Loucy (cell line): ENCODE measurements around the gene CASKIN2.

Experiments
- H2AFZ ChIP-seq: fragments of 200-600 bp; sonication (generic); 2 replicates; pipeline ENCODE4 v1.6.0; 2016; ENCODE audit warnings: antibody characterized with exemption, mild to moderate bottlenecking, low read length, moderate library complexity
- H3F3A ChIP-seq: fragments of 200-600 bp; 2 replicates; pipeline ENCODE4 v1.6.0; 2016; ENCODE audit warnings: antibody characterized with exemption, low read depth, mild to moderate bottlenecking
- H3K27me3 ChIP-seq: fragments of 200-600 bp; sonication (generic); 2 replicates; pipeline ENCODE4 v1.6.1; 2014; ENCODE audit warnings: low read length, mild to moderate bottlenecking; ENCODE audit not compliant: insufficient read depth, poor library complexity, severe bottlenecking
- H3K36me3 ChIP-seq: fragments of 200-600 bp; sonication (generic); 2 replicates; pipeline ENCODE4 v1.6.1; 2016; ENCODE audit warnings: low read length; ENCODE audit not compliant: insufficient read depth
- H3K4me1 ChIP-seq: fragments of 200-600 bp; sonication (generic); 2 replicates; pipeline ENCODE4 v1.5.1; 2014; ENCODE audit warnings: low read length, mild to moderate bottlenecking; ENCODE audit not compliant: insufficient read depth, poor library complexity, severe bottlenecking
- H3K4me2 ChIP-seq: fragments of 200-600 bp; sonication (generic); 2 replicates; pipeline ENCODE4 v1.6.0; 2014; ENCODE audit warnings: antibody characterized with exemption, low read length, low read depth, mild to moderate bottlenecking; ENCODE audit not compliant: poor library complexity, severe bottlenecking
- H3K4me3 ChIP-seq: fragments of 200-600 bp; sonication (generic); 2 replicates; pipeline ENCODE4 v1.5.1; 2014; ENCODE audit warnings: low read length, mild to moderate bottlenecking, mixed read lengths; ENCODE audit not compliant: poor library complexity, severe bottlenecking
- H3K79me2 ChIP-seq: fragments of 200-600 bp; sonication (generic); 2 replicates; pipeline ENCODE4 v1.6.1; 2014; ENCODE audit warnings: low read length; ENCODE audit not compliant: insufficient read depth
- H3K9ac ChIP-seq: fragments of 200-600 bp; sonication (generic); 2 replicates; pipeline ENCODE4 v1.6.0; 2014; ENCODE audit warnings: mild to moderate bottlenecking, low read depth, low read length, moderate library complexity; ENCODE audit not compliant: poor library complexity, severe bottlenecking
- H3K9me2 ChIP-seq: fragments of 200-600 bp; sonication (generic); replicated peaks from 2 replicates; pipeline ENCODE4 v1.6.1; 2016; ENCODE audit warnings: low read depth, low read length, mixed read lengths
- H3K9me3 ChIP-seq: fragments of 200-600 bp; sonication (generic); 2 replicates; pipeline ENCODE4 v1.6.1; 2014; ENCODE audit warnings: mild to moderate bottlenecking, antibody characterized with exemption, low read length, low read depth; ENCODE audit not compliant: insufficient read depth
- H4K20me1 ChIP-seq: fragments of 200-600 bp; sonication (generic); 2 replicates; pipeline ENCODE4 v1.6.0; 2014; ENCODE audit warnings: antibody characterized with exemption, low read length, mild to moderate bottlenecking; ENCODE audit not compliant: insufficient read depth, poor library complexity, severe bottlenecking
- EZH2phosphoT487 ChIP-seq: fragments of 200-600 bp; IDR thresholded peaks from 2 replicates; pipeline ENCODE4 v1.6.1; 2018; ENCODE audit warnings: antibody characterized with exemption, mild to moderate bottlenecking, moderate library complexity, borderline replicate concordance
- TF ChIP-seq, protein P1 (sequence below): fragments of 200-600 bp; sonication (generic); conservative IDR thresholded peaks from 2 replicates; pipeline ENCODE4 v1.5.1; 2014; ENCODE audit warnings: mild to moderate bottlenecking, antibody characterized with exemption, low read length

CASKIN2 gene

DNA sequence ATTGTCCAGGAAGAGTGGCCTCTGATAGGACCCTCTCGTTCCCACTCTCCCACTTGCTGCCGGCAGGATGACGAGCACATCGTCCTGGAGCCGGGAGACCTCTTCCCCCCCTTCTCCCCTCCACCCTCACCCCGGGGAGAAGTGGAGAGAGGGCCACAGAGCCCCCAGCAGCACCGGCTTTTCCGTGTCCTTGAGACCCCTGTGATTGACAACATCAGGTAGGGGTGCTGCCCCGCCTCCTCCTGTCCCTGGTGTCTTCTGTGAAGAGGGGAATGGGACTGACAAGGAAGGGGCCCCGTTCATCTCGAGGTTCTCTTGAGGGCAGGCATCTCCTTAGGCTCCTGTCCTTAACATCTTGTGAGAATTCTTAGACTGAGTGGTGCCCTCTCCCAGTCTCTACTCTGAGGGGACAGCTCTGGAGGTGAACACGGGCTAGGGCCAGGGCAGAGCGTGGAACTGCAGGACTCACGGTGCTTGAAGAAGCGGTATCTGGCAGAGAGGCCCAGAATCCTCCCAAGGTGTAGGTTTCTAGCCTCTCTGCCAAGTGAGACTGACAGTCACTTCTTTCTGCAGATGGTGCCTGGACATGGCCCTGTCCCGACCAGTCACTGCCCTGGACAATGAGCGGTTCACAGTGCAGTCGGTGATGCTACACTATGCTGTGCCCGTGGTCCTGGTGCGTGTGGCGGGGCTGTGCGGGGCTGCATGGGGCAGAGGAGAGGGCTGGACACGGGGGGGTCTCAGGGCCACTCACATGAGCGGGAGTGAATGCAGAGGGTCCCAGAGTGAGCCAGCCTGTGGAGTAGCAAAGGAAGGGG lies 26.4 kb downstream of the CASKIN2 start:
- Histone ChIP-seq H3K9ac (no peak overlapping the region), H3K9me3 (no peaks in the 10 kb centered on the region), H3K4me1 (peaks cover 13% of the 10 kb centered on the region), H2AFZ (no peak overlapping the region), H3K4me2 (no peak overlapping the region), H3K79me2 (no peaks in the 10 kb centered on the region), H3F3A (no peaks in the 10 kb centered on the region), H3K27me3 (no peaks in the 10 kb centered on the region), H3K9me2 (no peaks in the 10 kb centered on the region), H3K4me3 (no peak overlapping the region), H3K36me3 (peaks cover 24% of the 10 kb centered on the region; the same call in 1 of the 2 replicates), H4K20me1 (no peaks in the 10 kb centered on the region)
- no peak for TF ChIP-seq EZH2phosphoT487
- TF ChIP-seq, protein P1, sequence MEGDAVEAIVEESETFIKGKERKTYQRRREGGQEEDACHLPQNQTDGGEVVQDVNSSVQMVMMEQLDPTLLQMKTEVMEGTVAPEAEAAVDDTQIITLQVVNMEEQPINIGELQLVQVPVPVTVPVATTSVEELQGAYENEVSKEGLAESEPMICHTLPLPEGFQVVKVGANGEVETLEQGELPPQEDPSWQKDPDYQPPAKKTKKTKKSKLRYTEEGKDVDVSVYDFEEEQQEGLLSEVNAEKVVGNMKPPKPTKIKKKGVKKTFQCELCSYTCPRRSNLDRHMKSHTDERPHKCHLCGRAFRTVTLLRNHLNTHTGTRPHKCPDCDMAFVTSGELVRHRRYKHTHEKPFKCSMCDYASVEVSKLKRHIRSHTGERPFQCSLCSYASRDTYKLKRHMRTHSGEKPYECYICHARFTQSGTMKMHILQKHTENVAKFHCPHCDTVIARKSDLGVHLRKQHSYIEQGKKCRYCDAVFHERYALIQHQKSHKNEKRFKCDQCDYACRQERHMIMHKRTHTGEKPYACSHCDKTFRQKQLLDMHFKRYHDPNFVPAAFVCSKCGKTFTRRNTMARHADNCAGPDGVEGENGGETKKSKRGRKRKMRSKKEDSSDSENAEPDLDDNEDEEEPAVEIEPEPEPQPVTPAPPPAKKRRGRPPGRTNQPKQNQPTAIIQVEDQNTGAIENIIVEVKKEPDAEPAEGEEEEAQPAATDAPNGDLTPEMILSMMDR, result no peak

DNA sequence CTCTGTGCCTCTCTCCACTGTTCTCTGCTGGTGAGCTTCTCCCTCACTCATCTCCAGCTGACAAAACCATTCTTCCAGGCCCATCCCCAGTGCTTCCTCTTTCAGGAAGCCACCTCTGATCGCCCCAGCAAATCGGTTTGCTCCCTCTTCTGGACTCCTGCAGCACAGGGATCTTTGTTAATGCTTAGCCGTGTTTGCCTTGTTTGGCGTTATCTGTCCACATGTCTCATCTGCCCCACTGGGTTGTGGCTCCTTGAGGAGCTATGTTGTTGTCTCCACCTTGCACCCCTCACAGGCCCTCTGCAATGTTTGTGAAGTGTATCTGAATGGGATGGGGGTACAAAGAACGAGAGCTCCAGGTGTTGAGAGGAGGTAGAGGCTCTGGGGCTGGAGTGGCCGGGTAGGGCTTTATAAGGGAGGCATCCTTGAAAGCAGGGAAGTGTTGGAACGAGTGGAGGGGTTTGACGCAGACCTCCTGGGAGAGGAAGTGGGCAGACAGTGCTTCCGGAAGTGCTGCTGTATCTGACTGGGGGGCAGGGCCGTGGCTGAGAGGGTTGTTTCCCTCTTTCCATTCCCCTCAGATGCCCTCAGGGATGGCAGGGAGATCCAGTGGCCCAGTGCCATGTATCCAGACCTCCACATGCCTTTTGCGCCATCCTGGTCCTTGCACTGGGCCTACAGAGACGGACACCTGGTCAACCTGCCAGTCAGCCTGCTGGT lies 27.8 kb downstream of the CASKIN2 start:
- Histone ChIP-seq H3K79me2 (no peaks in the 10 kb centered on the region), H3K9ac (peak overlapping the region; percentile 70), H3K4me2 (peak overlapping the region; percentile 69), H3K27me3 (no peaks in the 10 kb centered on the region), H3K9me2 (no peaks in the 10 kb centered on the region), H3K9me3 (no peaks in the 10 kb centered on the region), H3K4me1 (peaks cover 13% of the 10 kb centered on the region), H3F3A (no peaks in the 10 kb centered on the region), H3K36me3 (peaks cover 10% of the 10 kb centered on the region; the same call in 1 of the 2 replicates), H3K4me3 (peak overlapping the region; percentile 58), H4K20me1 (no peaks in the 10 kb centered on the region), H2AFZ (0 out of 2 replicates have a peak overlapping the region, but pooled peaks have one; percentile 41)
- TF ChIP-seq, protein P1, result no peak
- no peak for TF ChIP-seq EZH2phosphoT487

DNA sequence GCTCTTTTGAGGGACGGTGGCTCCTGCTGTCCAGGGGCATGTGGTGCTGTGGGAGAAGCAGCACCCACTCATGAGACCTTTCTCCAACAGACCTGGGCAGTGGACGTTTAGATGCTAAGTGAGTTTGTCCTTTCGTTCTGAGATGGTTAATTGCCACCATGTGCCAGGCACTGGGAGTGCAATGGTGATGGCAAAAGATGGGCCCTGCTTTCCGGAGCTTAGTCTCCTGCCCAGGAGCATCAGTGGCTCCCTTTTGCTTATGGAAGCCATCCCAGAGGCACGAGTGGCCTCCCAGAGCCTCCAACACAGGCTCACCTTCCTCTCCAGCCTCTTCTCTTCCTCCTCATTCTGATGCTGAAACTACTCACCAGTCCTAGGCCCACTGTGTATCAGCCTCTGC lies 28.4 kb downstream of the CASKIN2 start:
- H3K9ac ChIP-seq, result peak overlapping the region; percentile 70
- H3K4me2 ChIP-seq, result peak overlapping the region; percentile 69
- peak overlapping the region; percentile 58 for H3K4me3 ChIP-seq

More for the DNA sequence above, 28.4 kb downstream of the CASKIN2 start:
- Histone ChIP-seq H3K9me2 (no peaks in the 10 kb centered on the region), H3K36me3 (peaks cover 4% of the 10 kb centered on the region; the same call in 1 of the 2 replicates), H3K4me1 (peaks cover 13% of the 10 kb centered on the region), H4K20me1 (no peaks in the 10 kb centered on the region), H3K79me2 (no peaks in the 10 kb centered on the region), H3K27me3 (no peaks in the 10 kb centered on the region), H3F3A (no peaks in the 10 kb centered on the region), H2AFZ (no peak overlapping the region), H3K9me3 (no peaks in the 10 kb centered on the region)
- TF ChIP-seq, protein P1, result 0 out of 2 replicates have a peak, but pooled peaks have one; percentile 5
- no peak for TF ChIP-seq EZH2phosphoT487
